Smooth muscle cell (in vitro differentiated cells): ENCODE data around the gene GAS7. TPM values are rescaled to one million over a fixed set of nuclear protein-coding genes. Genes with fewer than 3 reads are reported as not detected.

Source experiments
- DNase-seq: peaks from one replicate; lab custom pipeline; 2025; ENCODE audit not compliant: unreplicated experiment; lab: John Stamatoyannopoulos, UW
- H2AFZ ChIP-seq: fragments of 200-600 bp; sonication (generic); 2 replicates; pipeline ENCODE4 v1.6.0; 2016; ENCODE audit warnings: antibody characterized with exemption, low read depth, mild to moderate bottlenecking
- H3F3A ChIP-seq: fragments of 200-600 bp; sonication (generic); 2 replicates; pipeline ENCODE4 v1.6.0; 2017; ENCODE audit warnings: antibody characterized with exemption, low read depth
- H3K27ac ChIP-seq: fragments of 200-600 bp; sonication (generic); 2 replicates; pipeline ENCODE4 v1.5.1; 2016; ENCODE audit warnings: low read depth, mild to moderate bottlenecking
- H3K27me3 ChIP-seq: fragments of 200-600 bp; sonication (generic); 2 replicates; pipeline ENCODE4 v1.6.1; 2016; ENCODE audit warnings: low read depth, mild to moderate bottlenecking
- H3K36me3 ChIP-seq: fragments of 200-600 bp; sonication (generic); 2 replicates; pipeline ENCODE4 v1.5.1; 2016; ENCODE audit warnings: low read depth
- H3K4me1 ChIP-seq: fragments of 200-600 bp; sonication (generic); 2 replicates; pipeline ENCODE4 v1.5.1; 2016; ENCODE audit warnings: low read depth
- H3K4me2 ChIP-seq: fragments of 200-600 bp; sonication (generic); 2 replicates; pipeline ENCODE4 v1.6.0; 2016; ENCODE audit warnings: mild to moderate bottlenecking
- H3K4me3 ChIP-seq: fragments of 200-600 bp; sonication (generic); 2 replicates; pipeline ENCODE4 v1.5.1; 2016; ENCODE audit warnings: mild to moderate bottlenecking
- H3K79me2 ChIP-seq: fragments of 200-600 bp; sonication (generic); 2 replicates; pipeline ENCODE4 v1.6.0; 2016; ENCODE audit warnings: low read depth, mild to moderate bottlenecking
- H3K9ac ChIP-seq: fragments of 200-600 bp; sonication (generic); 2 replicates; pipeline ENCODE4 v1.6.0; 2016; ENCODE audit warnings: low read depth
- H3K9me3 ChIP-seq: fragments of 200-600 bp; sonication (generic); replicated peaks from 2 replicates; pipeline ENCODE4 v1.5.1; 2016; ENCODE audit warnings: low read depth
- H4K20me1 ChIP-seq: fragments of 200-600 bp; sonication (generic); 2 replicates; pipeline ENCODE4 v1.6.0; 2016; ENCODE audit warnings: low read depth
- WGBS: methylation state at CpG from one replicate; pipeline ENCODE4 v1.1.7; 2016; ENCODE audit warnings: low lambda C conversion rate; 5-methylcytosine and 5-hydroxymethylcytosine counted together
- polyA plus RNA-seq: library from polyadenylated mRNA; unstranded; fragments of >200 nt; fragmentation: Nextera tagmentation; extraction: Ambion mirVana; gene quantifications from 2 replicates; pipeline ENCODE4 v1.2.1, GENCODE V29; 2016
- total RNA-seq: library from RNA; depleted of rRNA; stranded (reverse); fragments of >200 nt; gene quantifications from 2 replicates; pipeline ENCODE4 v1.2.3, GENCODE V29; 2014
- TF ChIP-seq, protein P1 (sequence below): fragments of 200-600 bp; sonication (generic); IDR thresholded peaks from 2 replicates; pipeline ENCODE4 v1.5.1; 2017; ENCODE audit warnings: borderline replicate concordance, mild to moderate bottlenecking, antibody characterized with exemption; ENCODE audit not compliant: insufficient read depth, poor library complexity, severe bottlenecking

GAS7 gene
- total and polyA plus RNA-seq, 2 experiments from 2014 or later = 86.8 to 103 TPM

DNA sequence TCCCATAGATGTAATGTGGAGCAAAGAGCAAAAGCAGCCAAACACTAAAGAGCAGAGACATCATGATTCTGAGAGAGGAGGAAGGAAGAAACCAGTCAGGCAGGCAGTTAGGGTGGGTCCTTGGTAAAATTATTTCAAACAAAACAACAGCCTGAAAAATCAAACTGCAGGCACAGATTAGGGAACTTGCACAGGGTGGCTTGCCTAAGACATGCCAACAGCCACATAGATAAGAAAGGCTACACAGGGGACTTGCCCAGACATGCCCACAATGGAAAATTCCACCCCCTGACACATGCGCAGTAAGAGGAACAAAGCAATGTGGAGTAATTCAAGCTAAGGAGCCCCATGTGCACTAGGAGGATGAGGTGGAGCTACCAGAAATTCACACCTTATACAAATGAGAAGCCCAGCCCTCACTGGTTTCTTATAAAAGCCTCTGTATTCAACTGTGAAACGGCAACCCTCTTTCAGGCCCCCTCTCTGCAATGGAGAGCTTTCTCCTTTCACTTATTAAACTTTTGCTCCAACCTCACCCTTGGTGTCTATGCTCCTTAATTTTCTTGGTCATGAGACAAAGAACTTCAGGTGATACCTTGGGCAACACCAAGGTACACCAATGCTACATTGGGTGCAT is 7.3 kb upstream of the GAS7 start:
- Histone ChIP-seq H3K4me1 (peaks cover 5% of the 10 kb centered on the region), H3K9ac (no peak overlapping the region), H3K27ac (no peak overlapping the region), H3K36me3 (no peaks in the 10 kb centered on the region), H3K4me3 (no peak overlapping the region), H3K4me2 (no peak overlapping the region), H3F3A (peaks cover 7% of the 10 kb centered on the region), H2AFZ (no peak overlapping the region), H3K79me2 (no peaks in the 10 kb centered on the region), H4K20me1 (no peaks in the 10 kb centered on the region), H3K27me3 (no peaks in the 10 kb centered on the region), H3K9me3 (no peaks in the 10 kb centered on the region)
- TF ChIP-seq, protein P1, sequence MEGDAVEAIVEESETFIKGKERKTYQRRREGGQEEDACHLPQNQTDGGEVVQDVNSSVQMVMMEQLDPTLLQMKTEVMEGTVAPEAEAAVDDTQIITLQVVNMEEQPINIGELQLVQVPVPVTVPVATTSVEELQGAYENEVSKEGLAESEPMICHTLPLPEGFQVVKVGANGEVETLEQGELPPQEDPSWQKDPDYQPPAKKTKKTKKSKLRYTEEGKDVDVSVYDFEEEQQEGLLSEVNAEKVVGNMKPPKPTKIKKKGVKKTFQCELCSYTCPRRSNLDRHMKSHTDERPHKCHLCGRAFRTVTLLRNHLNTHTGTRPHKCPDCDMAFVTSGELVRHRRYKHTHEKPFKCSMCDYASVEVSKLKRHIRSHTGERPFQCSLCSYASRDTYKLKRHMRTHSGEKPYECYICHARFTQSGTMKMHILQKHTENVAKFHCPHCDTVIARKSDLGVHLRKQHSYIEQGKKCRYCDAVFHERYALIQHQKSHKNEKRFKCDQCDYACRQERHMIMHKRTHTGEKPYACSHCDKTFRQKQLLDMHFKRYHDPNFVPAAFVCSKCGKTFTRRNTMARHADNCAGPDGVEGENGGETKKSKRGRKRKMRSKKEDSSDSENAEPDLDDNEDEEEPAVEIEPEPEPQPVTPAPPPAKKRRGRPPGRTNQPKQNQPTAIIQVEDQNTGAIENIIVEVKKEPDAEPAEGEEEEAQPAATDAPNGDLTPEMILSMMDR = no peak
- no peak for DNase-seq
- WGBS = 97% methylated on average over 2 of the region's 2 CpGs

- 96% methylated on average over 4 of the region's 4 CpGs for WGBS
Measured at GRCh38 chr17:10201680-10202079, 3.3 kb upstream of the GAS7 start.

GRCh38 chr17:10200645-10201044 is 2.2 kb upstream of the GAS7 start:
- no peak overlapping the region for H3K9ac ChIP-seq
- no peaks in the 10 kb centered on the region for H3K9me3 ChIP-seq
- H3K4me3 ChIP-seq = no peak overlapping the region
- H3K36me3 ChIP-seq = no peaks in the 10 kb centered on the region
- peaks cover 32% of the 10 kb centered on the region for H3K79me2 ChIP-seq
- no peak overlapping the region for H3K27ac ChIP-seq
- H3K4me1 ChIP-seq = peaks cover 3% of the 10 kb centered on the region
- H3K27me3 ChIP-seq = no peaks in the 10 kb centered on the region
- peaks cover 22% of the 10 kb centered on the region for H4K20me1 ChIP-seq
- no peak for DNase-seq
- TF ChIP-seq, protein P1 = no peak
- peaks cover 18% of the 10 kb centered on the region for H3F3A ChIP-seq
- no peak overlapping the region for H2AFZ ChIP-seq
- no peak overlapping the region for H3K4me2 ChIP-seq
- WGBS = 79% methylated on average over 4 of the region's 4 CpGs

More at GRCh38 chr17:10201680-10202079, 3.3 kb upstream of the GAS7 start:
- no peak overlapping the region for H2AFZ ChIP-seq
- H3K27me3 ChIP-seq = no peaks in the 10 kb centered on the region
- H3K27ac ChIP-seq = no peak overlapping the region
- no peak overlapping the region for H3K4me3 ChIP-seq
- DNase-seq = no peak
- no peak overlapping the region for H3K4me2 ChIP-seq
- H3K9me3 ChIP-seq = no peaks in the 10 kb centered on the region
- no peak overlapping the region for H3K9ac ChIP-seq
- H4K20me1 ChIP-seq = peaks cover 12% of the 10 kb centered on the region
- TF ChIP-seq, protein P1 = no peak
- peaks cover 18% of the 10 kb centered on the region for H3F3A ChIP-seq
- H3K36me3 ChIP-seq = no peaks in the 10 kb centered on the region
- peaks cover 3% of the 10 kb centered on the region for H3K4me1 ChIP-seq
- peaks cover 21% of the 10 kb centered on the region for H3K79me2 ChIP-seq

DNA sequence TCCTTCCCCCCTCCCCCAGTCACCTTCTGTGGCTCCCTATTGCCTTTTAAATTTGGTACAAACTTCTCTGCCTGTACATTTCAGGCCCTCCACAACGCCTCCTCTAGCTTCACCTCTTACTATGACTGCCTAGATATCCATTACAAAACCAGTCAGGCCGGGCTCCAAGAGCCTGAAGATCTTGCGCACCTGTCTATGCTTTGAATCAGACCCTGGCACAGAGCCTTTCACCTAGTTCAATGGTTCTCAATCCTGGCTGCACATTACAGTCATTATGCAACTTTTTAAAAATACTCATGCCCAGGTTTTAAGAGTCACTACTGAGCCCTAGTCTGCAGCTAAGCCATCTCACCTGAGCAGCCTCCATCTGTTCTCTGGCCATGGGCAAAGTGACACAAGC is 1.6 kb upstream of the GAS7 start:
- Histone ChIP-seq H3K4me2 (no peak overlapping the region), H2AFZ (no peak overlapping the region), H3K79me2 (peaks cover 38% of the 10 kb centered on the region), H3K36me3 (no peaks in the 10 kb centered on the region), H3K9me3 (no peaks in the 10 kb centered on the region), H3K4me1 (peaks cover 3% of the 10 kb centered on the region), H3F3A (peaks cover 18% of the 10 kb centered on the region), H3K27me3 (no peaks in the 10 kb centered on the region), H3K9ac (no peak overlapping the region), H3K27ac (no peak overlapping the region), H4K20me1 (peaks cover 28% of the 10 kb centered on the region), H3K4me3 (no peak overlapping the region)
- no peak for DNase-seq
- TF ChIP-seq, protein P1 = no peak
- 90% methylated on average over 3 of the region's 3 CpGs for WGBS
